SK-N-SH treated with all-trans-retinoic acid at 6 μM for 48 hours (cell line): ENCODE results near the gene ATP4B.

Source experiments
- ATAC-seq: fragments of 200-7000 bp; cut with Tn5 transposase; 3 replicates; pipeline ENCODE4 v1.9.1; 2020; ENCODE audit warnings: mild to moderate bottlenecking, moderate library complexity
- ARNTL ChIP-seq: fragments of 450-650 bp; formaldehyde crosslinking; IDR thresholded peaks from 2 replicates; pipeline ENCODE4 v1.5.0; 2020; ENCODE audit warnings: low read depth, mild to moderate bottlenecking, moderate library complexity, borderline replicate concordance
- BACH2 ChIP-seq: fragments of 250-450 bp; sonication (Bioruptor Pico); IDR thresholded peaks from 2 replicates; pipeline ENCODE4 v1.9.0; 2021; ENCODE audit warnings: mild to moderate bottlenecking, borderline replicate concordance
- ESRRG ChIP-seq: fragments of 250-450 bp; sonication (Bioruptor Pico); IDR thresholded peaks from 2 replicates; pipeline ENCODE4 v1.6.1; 2021; ENCODE audit warnings: mild to moderate bottlenecking
- RARB ChIP-seq: fragments of 250-450 bp; sonication (Bioruptor Pico); IDR thresholded peaks from 2 replicates; pipeline ENCODE4 v1.8.0; 2021; ENCODE audit warnings: mild to moderate bottlenecking, moderate library complexity
- TCF4 ChIP-seq: fragments of 250-450 bp; sonication (Bioruptor Pico); IDR thresholded peaks from 2 replicates; pipeline ENCODE4 v1.8.0; 2021; ENCODE audit warnings: mild to moderate bottlenecking, moderate library complexity, borderline replicate concordance
- TOX ChIP-seq: fragments of 250-450 bp; sonication (Bioruptor Pico); IDR thresholded peaks from 2 replicates; pipeline ENCODE4 v1.8.0; 2021; ENCODE audit warnings: mild to moderate bottlenecking, moderate library complexity, borderline replicate concordance
- ZFP3 ChIP-seq: fragments of 250-450 bp; sonication (Bioruptor Pico); IDR thresholded peaks from 2 replicates; pipeline ENCODE4 v1.5.0; 2020; ENCODE audit warnings: mild to moderate bottlenecking, moderate library complexity
- ZFP30 ChIP-seq: fragments of 450-650 bp; formaldehyde crosslinking; IDR thresholded peaks from 2 replicates; pipeline ENCODE4 v1.5.0; 2022; ENCODE audit warnings: mild to moderate bottlenecking, moderate library complexity
- ZNF565 ChIP-seq: fragments of 450-650 bp; formaldehyde crosslinking; conservative IDR thresholded peaks from 2 replicates; pipeline ENCODE4 v1.5.0; 2020; ENCODE audit warnings: low read depth, mild to moderate bottlenecking, moderate library complexity
- TF ChIP-seq, protein P1 (sequence below): fragments of 250-450 bp; sonication (Bioruptor Pico); IDR thresholded peaks from 2 replicates; pipeline ENCODE4 v1.5.1; 2021; ENCODE audit warnings: mild to moderate bottlenecking, moderate library complexity
- TF ChIP-seq, protein P2 (sequence below): fragments of 250-450 bp; sonication (Bioruptor Pico); IDR thresholded peaks from 2 replicates; pipeline ENCODE4 v1.5.1; 2020; ENCODE audit warnings: low read depth, mild to moderate bottlenecking, moderate library complexity
- TF ChIP-seq, protein P3 (sequence below): fragments of 250-450 bp; sonication (Bioruptor Pico); IDR thresholded peaks from 2 replicates; pipeline ENCODE4 v1.8.0; 2020; ENCODE audit warnings: mild to moderate bottlenecking, moderate library complexity, borderline replicate concordance
- TF ChIP-seq, protein P4 (sequence below): fragments of 250-450 bp; sonication (Bioruptor Pico); IDR thresholded peaks from 2 replicates; pipeline ENCODE4 v1.5.0; 2020; ENCODE audit warnings: mild to moderate bottlenecking, moderate library complexity

The ATP4B gene

DNA sequence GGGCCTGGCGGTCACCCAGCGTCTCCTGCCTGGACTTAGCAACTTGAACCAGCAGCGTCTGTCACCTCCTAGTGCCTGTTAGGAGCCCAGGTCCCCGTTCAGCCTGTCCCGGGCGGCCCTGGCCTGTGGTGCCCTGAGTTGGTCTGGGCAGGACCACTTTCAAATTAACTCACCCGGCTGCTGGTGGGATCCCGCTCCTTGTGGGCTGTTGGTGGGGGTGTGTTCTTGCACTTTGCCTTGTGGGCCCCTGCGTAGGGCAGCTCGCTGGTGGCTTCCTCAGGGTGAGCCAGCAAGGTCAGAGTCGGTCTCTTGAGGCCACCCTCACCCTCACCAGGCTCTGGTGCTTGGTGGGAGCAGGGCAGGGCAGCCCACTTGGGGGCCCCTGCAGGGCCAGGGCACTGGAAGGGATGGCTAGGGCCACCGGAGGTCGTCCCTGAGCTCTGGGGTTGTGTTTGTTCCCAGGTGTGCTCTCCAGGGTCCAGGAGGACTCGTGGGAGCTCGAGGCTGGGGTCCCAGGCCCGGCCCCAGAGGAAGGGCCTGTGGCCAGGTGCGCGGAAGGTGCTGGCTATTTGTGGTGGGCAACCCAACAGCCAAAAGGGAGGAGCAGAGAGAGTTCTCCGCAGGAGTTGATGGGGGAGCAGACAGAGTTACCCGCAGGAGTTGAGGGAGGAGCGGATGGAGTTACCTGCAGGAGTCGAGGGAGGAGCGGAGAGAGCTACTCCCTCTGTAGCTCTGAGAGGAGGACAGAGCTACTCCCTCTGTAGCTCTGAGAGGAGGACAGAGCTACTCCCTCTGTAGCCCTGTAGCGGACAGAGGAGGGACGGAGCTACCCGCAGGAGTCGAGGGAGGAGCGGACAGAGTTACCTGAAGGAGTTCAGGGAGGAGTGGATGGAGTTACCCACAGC, 56.6 kb downstream of the ATP4B start:
- no peak for TF ChIP-seq ZFP3 (CRISPR knock-in tag)
- TF ChIP-seq RARB (CRISPR knock-in tag) = no peak
- TF ChIP-seq, protein P1, sequence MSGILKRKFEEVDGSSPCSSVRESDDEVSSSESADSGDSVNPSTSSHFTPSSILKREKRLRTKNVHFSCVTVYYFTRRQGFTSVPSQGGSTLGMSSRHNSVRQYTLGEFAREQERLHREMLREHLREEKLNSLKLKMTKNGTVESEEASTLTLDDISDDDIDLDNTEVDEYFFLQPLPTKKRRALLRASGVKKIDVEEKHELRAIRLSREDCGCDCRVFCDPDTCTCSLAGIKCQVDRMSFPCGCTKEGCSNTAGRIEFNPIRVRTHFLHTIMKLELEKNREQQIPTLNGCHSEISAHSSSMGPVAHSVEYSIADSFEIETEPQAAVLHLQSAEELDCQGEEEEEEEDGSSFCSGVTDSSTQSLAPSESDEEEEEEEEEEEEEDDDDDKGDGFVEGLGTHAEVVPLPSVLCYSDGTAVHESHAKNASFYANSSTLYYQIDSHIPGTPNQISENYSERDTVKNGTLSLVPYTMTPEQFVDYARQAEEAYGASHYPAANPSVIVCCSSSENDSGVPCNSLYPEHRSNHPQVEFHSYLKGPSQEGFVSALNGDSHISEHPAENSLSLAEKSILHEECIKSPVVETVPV (CRISPR knock-in tag) = no peak
- TF ChIP-seq TCF4 = no peak
- no peak for TF ChIP-seq ZNF565 (CRISPR knock-in tag)
- TF ChIP-seq, protein P2, sequence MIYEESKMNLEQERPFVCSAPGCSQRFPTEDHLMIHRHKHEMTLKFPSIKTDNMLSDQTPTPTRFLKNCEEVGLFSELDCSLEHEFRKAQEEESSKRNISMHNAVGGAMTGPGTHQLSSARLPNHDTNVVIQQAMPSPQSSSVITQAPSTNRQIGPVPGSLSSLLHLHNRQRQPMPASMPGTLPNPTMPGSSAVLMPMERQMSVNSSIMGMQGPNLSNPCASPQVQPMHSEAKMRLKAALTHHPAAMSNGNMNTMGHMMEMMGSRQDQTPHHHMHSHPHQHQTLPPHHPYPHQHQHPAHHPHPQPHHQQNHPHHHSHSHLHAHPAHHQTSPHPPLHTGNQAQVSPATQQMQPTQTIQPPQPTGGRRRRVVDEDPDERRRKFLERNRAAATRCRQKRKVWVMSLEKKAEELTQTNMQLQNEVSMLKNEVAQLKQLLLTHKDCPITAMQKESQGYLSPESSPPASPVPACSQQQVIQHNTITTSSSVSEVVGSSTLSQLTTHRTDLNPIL (CRISPR knock-in tag) = no peak
- TF ChIP-seq ARNTL (CRISPR knock-in tag) = no peak
- no peak for TF ChIP-seq BACH2 (CRISPR knock-in tag)
- TF ChIP-seq TOX = no peak
- TF ChIP-seq, protein P3, sequence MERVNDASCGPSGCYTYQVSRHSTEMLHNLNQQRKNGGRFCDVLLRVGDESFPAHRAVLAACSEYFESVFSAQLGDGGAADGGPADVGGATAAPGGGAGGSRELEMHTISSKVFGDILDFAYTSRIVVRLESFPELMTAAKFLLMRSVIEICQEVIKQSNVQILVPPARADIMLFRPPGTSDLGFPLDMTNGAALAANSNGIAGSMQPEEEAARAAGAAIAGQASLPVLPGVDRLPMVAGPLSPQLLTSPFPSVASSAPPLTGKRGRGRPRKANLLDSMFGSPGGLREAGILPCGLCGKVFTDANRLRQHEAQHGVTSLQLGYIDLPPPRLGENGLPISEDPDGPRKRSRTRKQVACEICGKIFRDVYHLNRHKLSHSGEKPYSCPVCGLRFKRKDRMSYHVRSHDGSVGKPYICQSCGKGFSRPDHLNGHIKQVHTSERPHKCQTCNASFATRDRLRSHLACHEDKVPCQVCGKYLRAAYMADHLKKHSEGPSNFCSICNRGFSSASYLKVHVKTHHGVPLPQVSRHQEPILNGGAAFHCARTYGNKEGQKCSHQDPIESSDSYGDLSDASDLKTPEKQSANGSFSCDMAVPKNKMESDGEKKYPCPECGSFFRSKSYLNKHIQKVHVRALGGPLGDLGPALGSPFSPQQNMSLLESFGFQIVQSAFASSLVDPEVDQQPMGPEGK = no peak
- no peak for TF ChIP-seq ESRRG (CRISPR knock-in tag)
- no peak for ATAC-seq

DNA sequence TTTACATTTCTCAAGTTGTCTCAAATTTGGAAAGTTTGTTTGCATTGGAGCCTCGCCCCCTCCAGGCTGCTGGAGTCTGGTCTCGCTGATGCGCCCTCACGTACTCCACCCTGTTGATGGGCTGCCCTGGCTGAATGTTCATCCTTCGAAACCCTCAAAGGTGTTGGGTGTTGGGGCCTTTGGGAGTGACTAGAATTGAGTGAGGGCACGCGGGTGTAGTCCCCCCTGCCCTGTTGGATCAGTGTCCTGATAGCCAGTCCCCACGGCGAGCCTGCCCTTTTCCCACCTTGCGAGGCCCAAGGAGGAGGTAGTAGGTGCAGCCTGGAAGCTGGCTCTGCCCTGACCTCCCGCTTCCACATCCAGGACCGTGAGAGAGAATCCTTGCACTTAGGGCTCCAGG, 58.6 kb downstream of the ATP4B start:
- TF ChIP-seq ZFP30 (CRISPR knock-in tag) (no peak), TCF4 (no peak)
- TF ChIP-seq, protein P4, sequence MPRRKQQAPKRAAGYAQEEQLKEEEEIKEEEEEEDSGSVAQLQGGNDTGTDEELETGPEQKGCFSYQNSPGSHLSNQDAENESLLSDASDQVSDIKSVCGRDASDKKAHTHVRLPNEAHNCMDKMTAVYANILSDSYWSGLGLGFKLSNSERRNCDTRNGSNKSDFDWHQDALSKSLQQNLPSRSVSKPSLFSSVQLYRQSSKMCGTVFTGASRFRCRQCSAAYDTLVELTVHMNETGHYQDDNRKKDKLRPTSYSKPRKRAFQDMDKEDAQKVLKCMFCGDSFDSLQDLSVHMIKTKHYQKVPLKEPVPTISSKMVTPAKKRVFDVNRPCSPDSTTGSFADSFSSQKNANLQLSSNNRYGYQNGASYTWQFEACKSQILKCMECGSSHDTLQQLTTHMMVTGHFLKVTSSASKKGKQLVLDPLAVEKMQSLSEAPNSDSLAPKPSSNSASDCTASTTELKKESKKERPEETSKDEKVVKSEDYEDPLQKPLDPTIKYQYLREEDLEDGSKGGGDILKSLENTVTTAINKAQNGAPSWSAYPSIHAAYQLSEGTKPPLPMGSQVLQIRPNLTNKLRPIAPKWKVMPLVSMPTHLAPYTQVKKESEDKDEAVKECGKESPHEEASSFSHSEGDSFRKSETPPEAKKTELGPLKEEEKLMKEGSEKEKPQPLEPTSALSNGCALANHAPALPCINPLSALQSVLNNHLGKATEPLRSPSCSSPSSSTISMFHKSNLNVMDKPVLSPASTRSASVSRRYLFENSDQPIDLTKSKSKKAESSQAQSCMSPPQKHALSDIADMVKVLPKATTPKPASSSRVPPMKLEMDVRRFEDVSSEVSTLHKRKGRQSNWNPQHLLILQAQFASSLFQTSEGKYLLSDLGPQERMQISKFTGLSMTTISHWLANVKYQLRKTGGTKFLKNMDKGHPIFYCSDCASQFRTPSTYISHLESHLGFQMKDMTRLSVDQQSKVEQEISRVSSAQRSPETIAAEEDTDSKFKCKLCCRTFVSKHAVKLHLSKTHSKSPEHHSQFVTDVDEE (CRISPR knock-in tag) = no peak
- ATAC-seq = no peak
